Embryonic facial prominence (tissue), 1 donor: ENCODE results near the gene IFIT2.
"Not testable (repeated sequence)": the region's sequence is repeated elsewhere in the genome, so short reads cannot be mapped to it uniquely, and the experiment has no call there.

ENCODE experiments used
- DNase-seq: peaks from one replicate; pipeline ENCODE4 v3.0.0-alpha.2; 2016; ENCODE audit errors: extremely low spot score

The IFIT2 gene

GRCh38 chr10:89279421-89279869 is 22.4 kb upstream of the IFIT2 start:
- DNase-seq, result no peak

GRCh38 chr10:89280508-89280907 is 21.3 kb upstream of the IFIT2 start:
- no peak for DNase-seq

- DNase-seq, result no peak
These were observed 20.0 kb upstream of the IFIT2 start for GRCh38 chr10:89281606-89282395.

DNA sequence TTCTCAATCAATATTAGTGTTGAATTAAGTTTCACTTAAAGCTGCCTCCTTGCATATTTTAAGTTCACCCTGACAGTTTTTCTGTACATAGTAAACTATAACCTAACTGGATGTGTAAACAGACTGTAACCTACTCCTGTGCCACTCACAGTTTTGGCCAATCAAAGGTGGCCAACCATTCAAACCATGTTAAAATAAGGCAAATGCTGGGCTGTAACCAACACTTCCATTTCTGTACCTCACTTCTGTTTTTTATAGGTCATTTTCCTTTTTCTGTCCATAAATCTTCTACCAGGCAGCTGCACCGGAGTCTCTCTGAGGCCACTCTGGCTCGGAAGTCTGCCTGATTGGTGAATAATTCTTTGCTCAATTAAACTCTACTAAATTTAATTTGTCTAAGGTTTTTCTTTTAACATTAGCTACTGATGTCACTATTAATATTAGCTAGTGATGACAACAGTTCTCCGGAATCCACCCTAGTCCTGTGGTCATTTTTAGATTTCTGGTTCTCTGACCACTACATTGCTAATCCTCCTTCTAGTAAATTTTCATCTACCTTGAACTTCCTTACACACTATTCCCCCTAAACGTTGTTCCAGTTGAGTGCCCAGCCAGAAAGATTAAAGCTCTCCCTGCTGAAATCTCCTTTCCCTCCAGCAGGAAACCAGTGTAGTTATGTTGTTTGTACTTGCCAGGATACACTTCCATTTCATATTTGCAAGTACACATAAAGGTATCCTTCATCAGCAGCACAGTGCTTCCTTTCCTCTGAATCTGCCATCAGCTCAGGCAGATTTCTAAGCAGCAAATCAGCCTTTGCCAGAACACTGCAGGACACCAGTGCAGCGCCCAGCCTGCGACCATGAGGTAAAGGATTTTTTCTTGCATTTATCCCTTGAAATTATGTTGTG is 18.6 kb upstream of the IFIT2 start:
- no peak for DNase-seq

GRCh38 chr10:89283936-89284475 is 17.8 kb upstream of the IFIT2 start:
- DNase-seq, result no peak

GRCh38 chr10:89284711-89285110 is 17.1 kb upstream of the IFIT2 start:
- not testable (repeated sequence) for DNase-seq

DNA sequence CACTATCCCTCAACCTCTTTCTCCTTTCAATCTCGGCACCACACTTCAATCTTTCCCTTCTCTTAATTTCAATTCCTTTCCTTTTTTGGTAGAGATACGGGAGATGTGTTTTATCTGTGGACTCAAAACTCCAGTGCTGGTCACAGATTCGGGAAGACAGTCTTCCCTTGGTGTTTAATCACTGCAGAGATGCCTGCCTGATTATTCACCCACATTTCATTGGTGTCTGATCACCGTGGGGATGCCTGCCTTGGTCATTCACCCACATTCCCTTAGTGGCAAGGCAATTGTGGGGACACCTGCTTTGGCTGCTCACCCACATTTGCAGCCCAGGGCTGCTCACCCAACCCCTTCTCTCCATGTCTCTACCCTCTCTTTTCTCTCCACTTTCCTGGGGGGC is 16.5 kb upstream of the IFIT2 start:
- DNase-seq, result not testable (repeated sequence)

GRCh38 chr10:89294721-89295239 is 7.1 kb upstream of the IFIT2 start:
- no peak for DNase-seq

- DNase-seq, result no peak
These were observed 6.2 kb upstream of the IFIT2 start for GRCh38 chr10:89295597-89295996.

DNA sequence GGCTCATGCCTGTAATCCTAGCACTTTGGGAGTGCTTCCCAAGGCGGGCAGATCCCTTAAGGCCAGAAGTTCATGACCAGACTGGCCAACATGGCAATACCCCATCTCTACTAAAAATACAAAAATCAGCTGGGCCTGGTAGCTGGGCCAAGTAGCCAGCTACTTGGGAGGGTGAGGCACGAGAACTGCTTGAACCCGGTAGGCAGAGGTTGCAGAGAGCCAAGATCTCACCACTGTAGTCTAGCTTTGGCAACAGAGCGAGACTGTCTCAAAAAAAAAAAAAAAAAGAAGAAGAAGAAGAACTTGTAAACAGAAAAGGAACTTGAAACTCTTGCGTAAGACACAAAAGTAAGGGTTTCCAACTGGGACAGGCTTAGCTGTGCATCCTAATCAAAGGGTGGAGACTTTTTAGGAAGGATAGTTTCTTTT is 5.6 kb upstream of the IFIT2 start:
- no peak for DNase-seq

DNA sequence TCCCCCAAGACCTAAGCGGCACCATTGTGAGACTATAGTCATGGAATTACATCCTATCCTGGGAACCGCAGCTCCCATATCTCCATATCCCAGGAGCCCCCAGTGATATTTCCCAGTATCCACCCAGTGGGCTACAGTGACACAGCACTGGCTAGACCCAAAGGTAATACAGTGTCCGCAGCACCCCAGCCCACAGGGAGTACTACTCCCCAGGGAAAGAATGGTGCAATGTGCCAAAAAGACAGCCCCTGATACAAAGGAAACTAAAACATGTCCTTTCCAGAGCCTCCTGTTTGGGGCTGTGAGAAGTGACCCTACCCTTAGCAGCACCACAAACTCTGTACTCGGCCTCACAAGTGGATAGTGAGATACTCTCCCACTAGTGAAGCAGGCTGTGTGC is 4.5 kb upstream of the IFIT2 start:
- DNase-seq, result no peak

DNA sequence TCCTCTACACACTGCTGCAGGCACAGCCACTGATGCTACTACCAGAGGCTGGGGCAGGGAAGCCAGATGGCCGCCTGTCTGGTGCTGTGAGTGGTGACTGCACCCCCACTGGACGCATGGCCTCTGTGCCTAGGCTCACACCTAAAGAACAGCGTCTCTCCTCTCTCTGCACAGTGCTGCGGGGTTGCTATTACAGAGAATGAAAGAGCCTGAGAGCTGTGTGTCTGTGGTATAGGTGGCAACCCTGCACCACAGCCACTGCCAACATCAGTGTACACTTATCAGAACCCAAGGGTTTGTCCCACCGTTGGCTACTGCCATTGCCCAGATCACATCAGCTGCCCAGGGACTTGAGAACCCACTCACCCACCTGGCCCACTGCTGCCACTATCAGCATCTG is 4.1 kb upstream of the IFIT2 start:
- no peak for DNase-seq

- no peak for DNase-seq
These were observed 2.8 kb upstream of the IFIT2 start for GRCh38 chr10:89299031-89299430.

GRCh38 chr10:89301232-89301631 is 614 bp upstream of the IFIT2 start:
- no peak for DNase-seq

GRCh38 chr10:89302625-89303024 is 779 bp downstream of the IFIT2 start:
- DNase-seq, result no peak

DNA sequence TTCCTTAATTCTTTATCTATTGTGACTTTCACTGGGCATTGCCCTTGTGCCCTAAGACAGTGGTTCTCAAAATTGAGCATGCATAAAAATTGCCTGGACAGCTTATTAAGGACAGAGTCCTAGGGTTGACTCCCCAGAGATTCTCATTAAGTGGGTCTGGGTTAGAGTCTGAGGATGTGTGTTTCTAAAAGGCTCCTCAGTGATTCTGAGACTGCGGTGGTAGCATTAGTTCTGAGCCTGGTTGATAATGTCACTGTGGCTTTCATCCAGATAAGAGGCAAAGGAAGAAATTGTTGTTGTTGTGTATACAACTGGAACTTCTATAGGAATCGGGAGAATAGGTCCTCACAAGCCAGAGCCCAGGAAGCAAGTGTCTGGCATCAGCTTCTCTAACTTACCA is 1.3 kb downstream of the IFIT2 start:
- DNase-seq, result no peak

- no peak for DNase-seq
These were observed 2.2 kb downstream of the IFIT2 start for GRCh38 chr10:89304026-89304425.

GRCh38 chr10:89304446-89304845 is 2.6 kb downstream of the IFIT2 start:
- no peak for DNase-seq

- DNase-seq, result no peak
These were observed 3.1 kb downstream of the IFIT2 start for GRCh38 chr10:89304925-89305324.

DNA sequence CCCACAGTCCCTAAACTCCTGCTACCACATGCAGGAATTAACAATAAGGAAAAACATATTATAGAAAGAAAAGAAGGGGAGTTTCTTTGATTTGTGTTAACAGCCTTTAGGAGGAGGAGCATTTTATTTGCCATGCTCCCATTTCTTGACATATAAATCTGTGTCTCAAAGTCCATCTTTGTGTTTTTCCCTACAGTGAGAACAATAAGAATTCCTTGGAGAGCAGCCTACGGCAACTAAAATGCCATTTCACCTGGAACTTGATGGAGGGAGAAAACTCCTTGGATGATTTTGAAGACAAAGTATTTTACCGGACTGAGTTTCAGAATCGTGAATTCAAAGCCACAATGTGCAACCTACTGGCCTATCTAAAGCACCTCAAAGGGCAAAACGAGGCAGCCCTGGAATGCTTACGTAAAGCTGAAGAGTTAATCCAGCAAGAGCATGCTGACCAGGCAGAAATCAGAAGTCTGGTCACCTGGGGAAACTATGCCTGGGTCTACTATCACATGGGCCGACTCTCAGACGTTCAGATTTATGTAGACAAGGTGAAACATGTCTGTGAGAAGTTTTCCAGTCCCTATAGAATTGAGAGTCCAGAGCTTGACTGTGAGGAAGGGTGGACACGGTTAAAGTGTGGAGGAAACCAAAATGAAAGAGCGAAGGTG is 4.1 kb downstream of the IFIT2 start:
- no peak for DNase-seq

DNA sequence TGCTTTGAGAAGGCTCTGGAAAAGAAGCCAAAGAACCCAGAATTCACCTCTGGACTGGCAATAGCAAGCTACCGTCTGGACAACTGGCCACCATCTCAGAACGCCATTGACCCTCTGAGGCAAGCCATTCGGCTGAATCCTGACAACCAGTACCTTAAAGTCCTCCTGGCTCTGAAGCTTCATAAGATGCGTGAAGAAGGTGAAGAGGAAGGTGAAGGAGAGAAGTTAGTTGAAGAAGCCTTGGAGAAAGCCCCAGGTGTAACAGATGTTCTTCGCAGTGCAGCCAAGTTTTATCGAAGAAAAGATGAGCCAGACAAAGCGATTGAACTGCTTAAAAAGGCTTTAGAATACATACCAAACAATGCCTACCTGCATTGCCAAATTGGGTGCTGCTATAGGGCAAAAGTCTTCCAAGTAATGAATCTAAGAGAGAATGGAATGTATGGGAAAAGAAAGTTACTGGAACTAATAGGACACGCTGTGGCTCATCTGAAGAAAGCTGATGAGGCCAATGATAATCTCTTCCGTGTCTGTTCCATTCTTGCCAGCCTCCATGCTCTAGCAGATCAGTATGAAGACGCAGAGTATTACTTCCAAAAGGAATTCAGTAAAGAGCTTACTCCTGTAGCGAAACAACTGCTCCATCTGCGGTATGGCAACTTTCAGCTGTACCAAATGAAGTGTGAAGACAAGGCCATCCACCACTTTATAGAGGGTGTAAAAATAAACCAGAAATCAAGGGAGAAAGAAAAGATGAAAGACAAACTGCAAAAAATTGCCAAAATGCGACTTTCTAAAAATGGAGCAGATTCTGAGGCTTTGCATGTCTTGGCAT is 4.8 kb downstream of the IFIT2 start:
- DNase-seq, result no peak
